Measurements from ENCODE around the gene SCP2. TPM values are rescaled to one million over a fixed set of nuclear protein-coding genes. Genes with fewer than 3 reads are reported as not detected.

SCP2 gene
- total RNA-seq, 2 donors from 2014 or later: 50.8 to 54.3 TPM

DNA sequence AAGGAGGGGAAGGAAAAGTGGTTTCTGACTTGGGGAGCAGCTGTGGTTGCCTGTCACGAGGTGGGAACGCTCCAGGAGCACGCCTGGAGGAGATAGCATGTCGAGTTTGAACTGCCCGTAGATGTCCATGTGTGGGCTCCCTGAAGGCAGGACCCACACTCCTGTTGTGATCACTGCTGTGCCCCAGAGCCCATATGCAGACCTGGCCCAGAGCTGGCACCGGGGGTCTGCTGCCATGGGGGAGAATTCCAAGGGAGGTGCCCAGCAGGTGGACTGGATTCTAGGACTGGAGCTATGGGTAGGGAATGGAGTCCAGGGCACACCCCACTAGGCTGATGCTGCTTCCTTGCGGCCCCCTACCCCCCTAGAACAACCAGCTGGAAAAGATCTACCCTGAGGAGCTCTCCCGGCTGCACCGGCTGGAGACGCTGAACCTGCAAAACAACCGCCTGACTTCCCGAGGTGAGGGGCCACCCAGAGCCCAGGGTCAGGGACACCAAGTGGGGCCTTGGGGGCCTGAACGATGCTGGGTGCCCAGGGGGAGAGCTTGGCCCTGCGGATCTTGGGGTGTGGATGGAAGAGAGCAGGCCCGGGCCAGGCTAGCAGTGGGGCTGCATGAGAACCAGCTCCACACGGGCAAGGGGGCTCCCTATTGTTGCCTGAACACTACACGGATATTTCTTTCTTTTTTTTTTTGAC, 144.2 kb downstream of the SCP2 start:
- no peak for ATAC-seq (replicated peaks in 1 of 2)
- no peak for DNase-seq
- no peaks in the 10 kb centered on the region for H3K36me3 Mint-ChIP-seq (ENCODE audit: insufficient read depth in 2 of 2)
- H3K9me3 Mint-ChIP-seq: no peaks in the 10 kb centered on the region
- H3K4me3 Mint-ChIP-seq: no peak overlapping the region
- H3K4me1 Mint-ChIP-seq (ENCODE audit: low read depth): no peaks in the 10 kb centered on the region
- no peak overlapping the region for H3K27ac Mint-ChIP-seq
- no peaks in the 10 kb centered on the region for H3K27me3 Mint-ChIP-seq (ENCODE audit: low read depth)

DNA sequence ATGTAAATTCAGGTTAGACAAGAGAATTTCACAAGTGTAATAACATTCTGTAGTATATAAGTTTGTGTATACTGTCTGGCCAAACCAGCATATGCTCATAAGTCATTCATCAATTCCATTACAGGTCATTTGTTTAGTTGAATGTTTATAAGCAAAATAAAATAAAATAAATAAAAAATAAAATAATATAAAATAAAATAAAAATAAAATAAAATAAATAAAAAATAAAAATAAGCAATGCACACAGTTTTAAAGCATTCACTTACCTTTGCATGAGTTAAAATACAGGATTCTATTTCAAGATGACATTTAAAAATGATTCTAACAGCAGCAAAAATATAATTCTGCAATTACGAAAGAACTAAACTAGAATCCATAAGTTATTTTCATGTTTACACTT, 144.8 kb downstream of the SCP2 start:
- H3K36me3 Mint-ChIP-seq (ENCODE audit: insufficient read depth in 2 of 2): no peaks in the 10 kb centered on the region
- H3K4me3 Mint-ChIP-seq: no peak overlapping the region
- H3K4me1 Mint-ChIP-seq (ENCODE audit: low read depth): no peaks in the 10 kb centered on the region
- ATAC-seq (replicated peaks in 1 of 2) (no peak), DNase-seq (no peak)
- H3K9me3 Mint-ChIP-seq: no peaks in the 10 kb centered on the region
- H3K27me3 Mint-ChIP-seq (ENCODE audit: low read depth): no peaks in the 10 kb centered on the region
- H3K27ac Mint-ChIP-seq: no peak overlapping the region

DNA sequence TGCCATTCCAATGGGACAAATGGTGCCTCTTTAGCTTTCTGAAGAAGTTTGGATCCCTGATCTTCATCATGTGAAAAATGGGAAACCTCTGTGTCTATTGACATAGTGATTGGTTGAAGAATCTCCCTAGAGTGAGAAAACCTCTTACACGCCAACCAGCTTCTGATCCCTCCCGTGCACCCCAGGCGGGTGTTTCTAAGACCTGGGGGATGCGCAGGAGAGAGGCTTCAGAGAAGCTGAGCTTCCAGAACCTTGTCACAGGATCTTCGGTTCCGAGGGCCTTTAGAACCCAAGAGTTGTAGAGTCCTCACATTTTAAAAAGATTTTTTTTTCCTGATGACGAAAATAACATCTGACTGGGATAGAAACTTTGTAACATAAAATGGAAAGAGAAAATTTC, 146.2 kb downstream of the SCP2 start:
- Mint-ChIP-seq H3K9me3 (no peaks in the 10 kb centered on the region), H3K36me3 (ENCODE audit: insufficient read depth in 2 of 2) (no peaks in the 10 kb centered on the region), H3K27ac (no peak overlapping the region), H3K4me1 (ENCODE audit: low read depth) (no peaks in the 10 kb centered on the region), H3K27me3 (ENCODE audit: low read depth) (no peaks in the 10 kb centered on the region), H3K4me3 (no peak overlapping the region)
- DNase-seq (no peak), ATAC-seq (replicated peaks in 1 of 2) (no peak)

GRCh38 chr1:53073868-53074311, 146.8 kb downstream of the SCP2 start:
- DNase-seq (no peak), ATAC-seq (replicated peaks in 1 of 2) (no peak)
- Mint-ChIP-seq H3K4me3 (no peak overlapping the region), H3K36me3 (ENCODE audit: insufficient read depth in 2 of 2) (no peaks in the 10 kb centered on the region), H3K9me3 (no peaks in the 10 kb centered on the region), H3K27ac (no peak overlapping the region), H3K4me1 (ENCODE audit: low read depth) (no peaks in the 10 kb centered on the region), H3K27me3 (ENCODE audit: low read depth) (no peaks in the 10 kb centered on the region)

DNA sequence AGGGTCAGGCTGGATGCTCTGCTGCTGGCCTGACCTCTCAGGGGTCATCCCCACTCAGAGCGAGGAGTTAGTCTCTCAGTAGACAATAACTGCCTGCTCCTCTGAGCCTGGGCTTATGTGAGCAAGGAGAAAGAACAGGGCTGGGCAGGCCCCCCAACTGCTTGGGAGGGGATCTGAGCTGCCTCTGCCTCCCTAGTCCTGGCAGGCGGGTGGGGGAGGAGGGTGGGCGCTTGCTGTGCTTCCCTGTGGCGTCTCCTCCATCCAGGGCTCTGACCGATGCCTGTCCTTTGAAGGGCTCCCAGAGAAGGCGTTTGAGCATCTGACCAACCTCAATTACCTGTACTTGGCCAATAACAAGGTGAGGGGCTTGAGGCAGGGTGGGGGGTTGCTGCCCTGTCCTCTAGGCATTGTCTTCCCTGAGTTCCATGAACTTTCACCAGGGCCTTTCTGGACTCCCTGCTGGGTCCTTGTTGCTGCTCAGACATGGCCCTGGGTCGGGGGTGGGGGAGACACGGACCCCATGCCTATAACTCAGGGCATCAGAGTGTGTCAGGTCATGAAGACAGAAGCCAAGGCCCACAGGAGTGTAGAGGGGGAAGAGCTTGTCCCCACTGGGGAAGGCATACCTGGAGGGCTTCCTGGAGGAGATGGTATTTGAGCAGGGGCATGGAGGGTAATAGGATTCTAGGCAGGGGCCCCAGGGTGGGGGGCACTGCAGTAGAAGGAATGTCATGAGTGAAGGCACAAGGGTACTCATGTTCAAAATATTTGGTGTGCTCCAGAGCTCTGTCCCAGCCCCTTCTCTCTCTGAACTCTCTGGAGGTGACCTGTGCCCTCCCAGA, 147.5 kb downstream of the SCP2 start:
- no peaks in the 10 kb centered on the region for H3K9me3 Mint-ChIP-seq
- no peak overlapping the region for H3K27ac Mint-ChIP-seq
- DNase-seq (no peak), ATAC-seq (replicated peaks in 1 of 2) (no peak)
- no peaks in the 10 kb centered on the region for H3K27me3 Mint-ChIP-seq (ENCODE audit: low read depth)
- H3K4me1 Mint-ChIP-seq (ENCODE audit: low read depth): no peaks in the 10 kb centered on the region
- no peak overlapping the region for H3K4me3 Mint-ChIP-seq
- H3K36me3 Mint-ChIP-seq (ENCODE audit: insufficient read depth in 2 of 2): no peaks in the 10 kb centered on the region

- ATAC-seq (replicated peaks in 1 of 2) (no peak), DNase-seq (no peak)
- H3K27me3 Mint-ChIP-seq (ENCODE audit: low read depth): no peaks in the 10 kb centered on the region
- no peak overlapping the region for H3K27ac Mint-ChIP-seq
- no peak overlapping the region for H3K4me3 Mint-ChIP-seq
- H3K4me1 Mint-ChIP-seq (ENCODE audit: low read depth): no peaks in the 10 kb centered on the region
- no peaks in the 10 kb centered on the region for H3K9me3 Mint-ChIP-seq
- no peaks in the 10 kb centered on the region for H3K36me3 Mint-ChIP-seq (ENCODE audit: insufficient read depth in 2 of 2)
Measured at GRCh38 chr1:53075206-53075605, 148.1 kb downstream of the SCP2 start.

DNA sequence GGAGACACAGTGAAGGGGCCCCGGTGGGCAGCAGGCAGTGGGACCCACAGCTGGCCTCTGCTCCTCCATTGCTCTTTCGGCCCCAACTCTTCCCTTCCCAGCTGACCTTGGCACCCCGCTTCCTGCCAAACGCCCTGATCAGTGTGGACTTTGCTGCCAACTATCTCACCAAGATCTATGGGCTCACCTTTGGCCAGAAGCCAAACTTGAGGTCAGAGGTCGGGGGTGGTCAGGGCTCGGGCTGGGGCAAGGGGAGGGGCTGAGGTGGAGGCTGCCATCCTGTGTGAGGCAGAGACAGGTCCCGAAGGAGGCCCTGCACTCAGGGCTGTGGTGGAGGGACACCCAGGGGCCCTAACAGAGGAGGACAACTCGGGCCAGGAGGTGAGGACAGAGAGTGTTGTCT, 148.7 kb downstream of the SCP2 start:
- Mint-ChIP-seq H3K9me3 (no peaks in the 10 kb centered on the region), H3K4me3 (no peak overlapping the region), H3K36me3 (ENCODE audit: insufficient read depth in 2 of 2) (no peaks in the 10 kb centered on the region), H3K27ac (no peak overlapping the region), H3K4me1 (ENCODE audit: low read depth) (no peaks in the 10 kb centered on the region), H3K27me3 (ENCODE audit: low read depth) (no peaks in the 10 kb centered on the region)
- DNase-seq (no peak), ATAC-seq (replicated peaks in 1 of 2) (no peak)

DNA sequence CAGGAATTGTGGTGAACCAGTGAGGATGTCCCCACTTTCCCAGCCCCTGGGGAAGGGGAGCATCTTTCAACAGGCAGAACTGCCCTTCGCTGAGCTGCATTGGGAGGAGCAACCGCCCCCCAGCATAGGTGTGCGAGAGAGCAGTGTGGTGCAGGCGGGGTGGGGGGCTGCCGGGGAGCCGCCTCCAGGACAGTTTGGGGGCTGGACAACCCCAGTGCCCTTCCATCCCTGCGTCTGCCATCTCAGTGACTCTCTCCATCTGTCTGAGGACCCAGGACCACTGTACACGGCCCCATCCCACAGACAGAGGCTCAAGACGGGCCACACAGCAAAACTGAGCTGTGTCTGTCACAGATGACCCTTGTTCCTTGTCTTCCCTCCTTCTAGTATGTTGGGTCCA, 149.1 kb downstream of the SCP2 start:
- no peak overlapping the region for H3K27ac Mint-ChIP-seq
- no peak for DNase-seq
- no peak overlapping the region for H3K4me3 Mint-ChIP-seq
- ATAC-seq (replicated peaks in 1 of 2): no peak
- H3K36me3 Mint-ChIP-seq (ENCODE audit: insufficient read depth in 2 of 2): no peaks in the 10 kb centered on the region
- no peaks in the 10 kb centered on the region for H3K4me1 Mint-ChIP-seq (ENCODE audit: low read depth)
- no peaks in the 10 kb centered on the region for H3K9me3 Mint-ChIP-seq
- no peaks in the 10 kb centered on the region for H3K27me3 Mint-ChIP-seq (ENCODE audit: low read depth)

GRCh38 chr1:53076721-53077598, 149.9 kb downstream of the SCP2 start:
- no peaks in the 10 kb centered on the region for H3K27me3 Mint-ChIP-seq (ENCODE audit: low read depth)
- H3K9me3 Mint-ChIP-seq: no peaks in the 10 kb centered on the region
- H3K4me1 Mint-ChIP-seq (ENCODE audit: low read depth): no peaks in the 10 kb centered on the region

DNA sequence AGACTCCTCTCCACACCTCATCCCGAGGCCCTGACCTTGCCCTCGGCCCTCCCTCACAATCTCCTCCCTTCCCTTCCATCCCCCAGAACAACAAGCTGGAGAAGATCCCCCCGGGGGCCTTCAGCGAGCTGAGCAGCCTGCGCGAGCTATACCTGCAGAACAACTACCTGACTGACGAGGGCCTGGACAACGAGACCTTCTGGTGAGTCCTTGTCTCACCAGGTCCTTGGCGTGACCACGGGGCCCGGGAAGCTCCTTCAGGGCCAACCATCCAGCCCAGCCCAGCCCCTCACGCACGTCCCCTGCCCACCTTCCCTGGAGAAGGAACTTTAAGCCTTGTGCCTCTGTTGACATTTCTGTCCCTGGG, 150.5 kb downstream of the SCP2 start:
- no peak overlapping the region for H3K27ac Mint-ChIP-seq
- H3K4me1 Mint-ChIP-seq (ENCODE audit: low read depth): no peaks in the 10 kb centered on the region
- no peaks in the 10 kb centered on the region for H3K27me3 Mint-ChIP-seq (ENCODE audit: low read depth)
- no peaks in the 10 kb centered on the region for H3K36me3 Mint-ChIP-seq (ENCODE audit: insufficient read depth in 2 of 2)
- ATAC-seq (replicated peaks in 1 of 2) (no peak), DNase-seq (no peak)
- H3K4me3 Mint-ChIP-seq: no peak overlapping the region
- no peaks in the 10 kb centered on the region for H3K9me3 Mint-ChIP-seq

More at GRCh38 chr1:53076721-53077598, 149.9 kb downstream of the SCP2 start:
- ATAC-seq (replicated peaks in 1 of 2) (no peak), DNase-seq (no peak)
- no peaks in the 10 kb centered on the region for H3K36me3 Mint-ChIP-seq (ENCODE audit: insufficient read depth in 2 of 2)
- no peak overlapping the region for H3K27ac Mint-ChIP-seq
- H3K4me3 Mint-ChIP-seq: no peak overlapping the region

- no peak overlapping the region for H3K27ac Mint-ChIP-seq
- ATAC-seq (replicated peaks in 1 of 2) (no peak), DNase-seq (no peak)
- no peaks in the 10 kb centered on the region for H3K36me3 Mint-ChIP-seq (ENCODE audit: insufficient read depth in 2 of 2)
- H3K4me1 Mint-ChIP-seq (ENCODE audit: low read depth): no peaks in the 10 kb centered on the region
- no peaks in the 10 kb centered on the region for H3K9me3 Mint-ChIP-seq
- H3K27me3 Mint-ChIP-seq (ENCODE audit: low read depth): no peaks in the 10 kb centered on the region
- no peak overlapping the region for H3K4me3 Mint-ChIP-seq
Measured at GRCh38 chr1:53078333-53079101, 151.4 kb downstream of the SCP2 start.

DNA sequence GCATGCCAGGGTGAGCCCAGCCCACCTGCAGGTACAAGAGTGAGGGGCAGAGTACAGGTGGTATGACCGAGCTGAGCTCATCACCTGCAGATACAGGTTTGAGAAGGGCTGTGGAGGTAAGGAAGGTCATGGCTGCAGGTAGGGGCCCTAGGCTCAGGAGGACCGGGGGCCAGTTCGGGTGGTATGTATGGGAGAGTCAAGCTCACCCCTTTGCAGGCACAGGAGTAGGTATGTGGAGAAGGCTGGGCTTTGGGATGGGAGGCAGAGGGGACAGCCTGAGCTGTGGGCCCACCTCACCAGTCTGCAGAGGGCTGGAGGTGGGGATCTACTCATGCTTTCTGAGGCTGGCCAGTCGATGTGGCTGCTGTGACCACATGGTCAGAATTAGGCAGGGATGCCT, 152.2 kb downstream of the SCP2 start:
- H3K4me1 Mint-ChIP-seq (ENCODE audit: low read depth): no peaks in the 10 kb centered on the region
- H3K4me3 Mint-ChIP-seq: no peak overlapping the region
- no peaks in the 10 kb centered on the region for H3K36me3 Mint-ChIP-seq (ENCODE audit: insufficient read depth in 2 of 2)
- ATAC-seq (replicated peaks in 1 of 2) (no peak), DNase-seq (no peak)
- H3K27me3 Mint-ChIP-seq (ENCODE audit: low read depth): no peaks in the 10 kb centered on the region
- no peak overlapping the region for H3K27ac Mint-ChIP-seq
- no peaks in the 10 kb centered on the region for H3K9me3 Mint-ChIP-seq

All from activated T-cell treated with anti-CD3 and anti-CD28 coated beads, Interleukin-2, amount 50 U/mL, for 72 hours (primary cell).